HG03457 (cell line): ENCODE data around the gene SLC35E2B.
"Not testable (repeated sequence)": the region's sequence is repeated elsewhere in the genome, so short reads cannot be mapped to it uniquely, and the experiment has no call there.

Experiments used
- ATAC-seq: cut with Tn5 transposase; IDR thresholded peaks from one replicate; pipeline ENCODE4 v1.9.1; 2021; ENCODE audit warnings: moderate number of reproducible peaks; ENCODE audit not compliant: unreplicated experiment

SLC35E2B gene

GRCh38 chr1:1704284-1704957, 11.8 kb upstream of the SLC35E2B start:
- not testable (repeated sequence) for ATAC-seq

GRCh38 chr1:1703796-1704195, 11.2 kb upstream of the SLC35E2B start:
- ATAC-seq: no peak

GRCh38 chr1:1702506-1702905, 9.9 kb upstream of the SLC35E2B start:
- not testable (repeated sequence) for ATAC-seq

GRCh38 chr1:1700557-1700956, 8.0 kb upstream of the SLC35E2B start:
- ATAC-seq: not testable (repeated sequence)

- ATAC-seq: not testable (repeated sequence)
Measured at GRCh38 chr1:1700067-1700466, 7.5 kb upstream of the SLC35E2B start.

- ATAC-seq: not testable (repeated sequence)
Measured at GRCh38 chr1:1699061-1699460, 6.5 kb upstream of the SLC35E2B start.

- not testable (repeated sequence) for ATAC-seq
Measured at GRCh38 chr1:1697358-1698183, 5.0 kb upstream of the SLC35E2B start.

GRCh38 chr1:1696431-1697357, 4.1 kb upstream of the SLC35E2B start:
- ATAC-seq: not testable (repeated sequence)

GRCh38 chr1:1692324-1692713, 276 bp downstream of the SLC35E2B start:
- not testable (repeated sequence) for ATAC-seq

- not testable (repeated sequence) for ATAC-seq
Measured at GRCh38 chr1:1691443-1691842, 1.2 kb downstream of the SLC35E2B start.

GRCh38 chr1:1689526-1689925, 3.1 kb downstream of the SLC35E2B start:
- not testable (repeated sequence) for ATAC-seq

- no peak for ATAC-seq
Measured at GRCh38 chr1:1687846-1688245, 4.7 kb downstream of the SLC35E2B start.

GRCh38 chr1:1684031-1684681, 8.4 kb downstream of the SLC35E2B start:
- no peak for ATAC-seq

GRCh38 chr1:1683104-1683905, 9.3 kb downstream of the SLC35E2B start:
- no peak for ATAC-seq

GRCh38 chr1:1680912-1681273, 11.7 kb downstream of the SLC35E2B start:
- ATAC-seq: no peak

- no peak for ATAC-seq
Measured at GRCh38 chr1:1680031-1680911, 12.3 kb downstream of the SLC35E2B start.

GRCh38 chr1:1678581-1679380, 13.8 kb downstream of the SLC35E2B start:
- ATAC-seq: no peak
